ENCODE measurements around the gene COX20.

Gene COX20

GRCh38 chr1:244862699-244863490 is 27.4 kb downstream of the COX20 start:
- peak overlapping the region; percentile 85 for H3K4me3 ChIP-seq (ENCODE audit: low read depth, low read length)
- TF ChIP-seq, protein P1, sequence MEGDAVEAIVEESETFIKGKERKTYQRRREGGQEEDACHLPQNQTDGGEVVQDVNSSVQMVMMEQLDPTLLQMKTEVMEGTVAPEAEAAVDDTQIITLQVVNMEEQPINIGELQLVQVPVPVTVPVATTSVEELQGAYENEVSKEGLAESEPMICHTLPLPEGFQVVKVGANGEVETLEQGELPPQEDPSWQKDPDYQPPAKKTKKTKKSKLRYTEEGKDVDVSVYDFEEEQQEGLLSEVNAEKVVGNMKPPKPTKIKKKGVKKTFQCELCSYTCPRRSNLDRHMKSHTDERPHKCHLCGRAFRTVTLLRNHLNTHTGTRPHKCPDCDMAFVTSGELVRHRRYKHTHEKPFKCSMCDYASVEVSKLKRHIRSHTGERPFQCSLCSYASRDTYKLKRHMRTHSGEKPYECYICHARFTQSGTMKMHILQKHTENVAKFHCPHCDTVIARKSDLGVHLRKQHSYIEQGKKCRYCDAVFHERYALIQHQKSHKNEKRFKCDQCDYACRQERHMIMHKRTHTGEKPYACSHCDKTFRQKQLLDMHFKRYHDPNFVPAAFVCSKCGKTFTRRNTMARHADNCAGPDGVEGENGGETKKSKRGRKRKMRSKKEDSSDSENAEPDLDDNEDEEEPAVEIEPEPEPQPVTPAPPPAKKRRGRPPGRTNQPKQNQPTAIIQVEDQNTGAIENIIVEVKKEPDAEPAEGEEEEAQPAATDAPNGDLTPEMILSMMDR (IDR thresholded peaks at IDR 0.05; ENCODE audit: low read depth, low read length, missing control alignments), result no peak
- in situ Hi-C loops (cut with HindIII; ENCODE audit: low sequenced_read_pairs), result no loop called here
- peak; percentile 76 for DNase-seq (ENCODE audit: low read depth)

GRCh38 chr1:244863491-244864252 is 28.2 kb downstream of the COX20 start:
- TF ChIP-seq, protein P1 (IDR thresholded peaks at IDR 0.05; ENCODE audit: low read depth, low read length, missing control alignments), result no peak
- DNase-seq (ENCODE audit: low read depth), result no peak
- peak overlapping the region; percentile 85 for H3K4me3 ChIP-seq (ENCODE audit: low read depth, low read length)
- in situ Hi-C loops (cut with HindIII; ENCODE audit: low sequenced_read_pairs), result no loop called here

DNA sequence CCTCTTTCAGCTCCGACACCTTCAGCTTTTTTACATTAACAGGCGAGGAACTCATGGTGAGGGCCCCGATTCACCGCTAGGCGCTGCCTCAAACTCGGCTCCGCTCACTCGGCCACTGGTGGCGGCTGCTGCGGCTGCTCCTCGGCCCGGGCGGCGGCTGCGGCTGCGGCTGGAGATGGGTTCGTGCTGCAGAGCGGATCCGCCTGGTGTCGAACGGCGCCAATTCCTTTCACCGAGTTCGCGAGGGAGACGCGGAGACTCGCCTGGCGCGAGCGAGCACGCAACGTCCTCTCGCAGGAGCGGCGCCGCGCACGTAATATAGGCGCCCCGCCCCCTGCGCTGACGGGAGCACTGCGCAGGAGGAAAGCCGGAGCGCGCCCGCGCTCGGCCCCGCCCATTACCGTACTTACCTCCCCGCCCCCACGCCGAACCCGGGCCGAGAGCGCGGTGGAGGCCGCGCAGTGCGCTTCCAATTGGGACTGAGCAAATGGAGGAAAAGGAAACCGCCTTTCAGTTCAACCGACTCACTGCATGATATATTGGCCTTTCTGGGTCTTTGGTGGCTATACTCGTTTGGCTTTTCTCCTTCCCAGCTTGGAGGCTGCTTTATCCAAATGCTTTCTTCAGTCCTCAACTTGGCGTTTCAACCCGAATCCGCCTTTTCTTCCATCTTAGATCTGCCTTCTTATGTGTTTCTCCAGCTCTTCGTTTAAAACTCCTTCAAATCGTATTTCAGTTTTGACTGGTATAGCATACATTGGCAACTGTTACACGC is 29.0 kb downstream of the COX20 start, which contains the start of gene HNRNPU:
Gene HNRNPU, minus strand, starts transcription at position 291 of the 775 bp plus-strand sequence. Its CDS starts 236 bp downstream, at position 55.
- in situ Hi-C loops (cut with HindIII; ENCODE audit: low sequenced_read_pairs), result no loop called here

DNA sequence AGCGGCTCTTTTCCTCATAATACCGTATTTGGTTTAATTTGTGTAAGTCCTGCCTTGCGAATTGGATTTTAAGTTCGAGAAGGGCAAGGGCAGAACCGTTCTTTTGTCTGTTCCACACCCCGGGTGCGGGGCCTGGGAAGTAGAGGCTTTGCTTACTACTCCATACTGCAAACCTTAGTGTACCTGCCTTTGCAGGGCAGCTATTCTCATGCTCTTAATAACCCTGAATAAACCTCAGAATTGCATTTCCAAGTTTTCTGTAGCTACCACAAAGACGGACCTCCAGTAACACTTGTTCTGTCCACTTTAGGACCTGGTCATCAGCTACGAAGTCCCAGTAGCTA is 29.5 kb downstream of the COX20 start:
- in situ Hi-C loops (cut with HindIII; ENCODE audit: low sequenced_read_pairs), result no loop called here
- no peak for DNase-seq (ENCODE audit: low read depth)
- peak overlapping the region; percentile 85 for H3K4me3 ChIP-seq (ENCODE audit: low read depth, low read length)
- TF ChIP-seq, protein P1 (IDR thresholded peaks at IDR 0.05; ENCODE audit: low read depth, low read length, missing control alignments), result no peak

More for the DNA sequence above, 29.0 kb downstream of the COX20 start, which contains the start of gene HNRNPU:
- TF ChIP-seq, protein P1 (IDR thresholded peaks at IDR 0.05; ENCODE audit: low read depth, low read length, missing control alignments), result peak; percentile 41
- DNase-seq (ENCODE audit: low read depth), result peak; percentile 93
- peak within 1 kb of the TSS; percentile 85 for H3K4me3 ChIP-seq (ENCODE audit: low read depth, low read length)

- in situ Hi-C loops (cut with HindIII; ENCODE audit: low sequenced_read_pairs), result no loop called here
- no peak for DNase-seq (ENCODE audit: low read depth)
- no peak overlapping the region for H3K4me3 ChIP-seq (ENCODE audit: low read depth, low read length)
- TF ChIP-seq, protein P1 (IDR thresholded peaks at IDR 0.05; ENCODE audit: low read depth, low read length, missing control alignments), result no peak
Measured at GRCh38 chr1:244865820-244866219, 30.4 kb downstream of the COX20 start.

DNA sequence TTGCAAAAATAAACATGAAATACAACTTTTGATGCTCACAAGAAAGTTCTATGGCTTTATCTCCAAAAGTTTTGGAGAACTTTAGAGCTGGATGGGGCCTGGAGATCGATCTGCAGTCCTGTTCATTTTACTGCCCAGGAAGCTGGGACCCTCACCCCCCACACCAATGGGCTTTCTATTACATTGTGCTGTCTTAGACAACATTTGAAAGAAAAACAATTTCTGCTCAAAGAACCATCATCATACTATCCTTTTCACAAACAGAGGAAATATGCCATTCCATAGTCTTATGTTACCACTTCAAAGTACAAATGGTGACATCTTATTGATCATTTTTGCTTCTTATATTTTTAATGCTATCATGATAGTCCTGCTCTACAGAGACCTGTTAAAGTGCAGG is 30.9 kb downstream of the COX20 start:
- TF ChIP-seq, protein P1 (IDR thresholded peaks at IDR 0.05; ENCODE audit: low read depth, low read length, missing control alignments), result no peak
- no peak for DNase-seq (ENCODE audit: low read depth)
- no peak overlapping the region for H3K4me3 ChIP-seq (ENCODE audit: low read depth, low read length)
- in situ Hi-C loops (cut with HindIII; ENCODE audit: low sequenced_read_pairs), result no loop called here

All from astrocyte of the cerebellum (primary cell).